GM23338 (cell line): ENCODE data around the gene CDH23.

Source experiments
- CREB1 ChIP-seq: fragments of 250-450 bp; sonication (Bioruptor Pico); IDR thresholded peaks from 2 replicates; pipeline ENCODE4 v1.5.0; 2020; ENCODE audit warnings: low read depth, mild to moderate bottlenecking, moderate library complexity
- EZH2 ChIP-seq: fragments of 200-600 bp; sonication (generic); IDR thresholded peaks from one replicate; pipeline ENCODE4 v1.8.0; 2017; ENCODE audit warnings: antibody characterized with exemption, mild to moderate bottlenecking, low read depth; ENCODE audit not compliant: unreplicated experiment
- EZH2phosphoT487 ChIP-seq: fragments of 200-600 bp; sonication (generic); IDR thresholded peaks from one replicate; pipeline ENCODE4 v1.8.1; 2018; ENCODE audit warnings: antibody characterized with exemption; ENCODE audit not compliant: unreplicated experiment
- JUNB ChIP-seq: IDR thresholded peaks from one replicate; pipeline ENCODE4 v1.6.1; 2016; ENCODE audit warnings: antibody characterized with exemption; ENCODE audit not compliant: unreplicated experiment
- POLR2AphosphoS5 ChIP-seq: IDR thresholded peaks from 2 replicates; pipeline ENCODE4 v1.6.1; 2016; ENCODE audit warnings: antibody characterized with exemption, low read depth
- STAT1 ChIP-seq: IDR thresholded peaks from one replicate; pipeline ENCODE4 v1.6.1; 2016; ENCODE audit warnings: antibody characterized with exemption; ENCODE audit not compliant: unreplicated experiment
- ZNF331 ChIP-seq: fragments of 250-450 bp; sonication (Bioruptor Pico); IDR thresholded peaks from 2 replicates; pipeline ENCODE4 v1.5.0; 2020; ENCODE audit warnings: low read depth, mild to moderate bottlenecking, moderate library complexity
- TF ChIP-seq, protein P1 (sequence below), 2 experiments: fragments of 200-600 bp in 1 of 2; sonication (generic) in 1 of 2; conservative IDR thresholded peaks; 2 replicates each; pipeline versions ENCODE4 v1.5.1 to v1.6.1; 2016 to 2017; ENCODE audit warnings: antibody characterized with exemption in 2 of 2, low read depth in 2 of 2, mild to moderate bottlenecking in 2 of 2, moderate library complexity in 1 of 2
- TF ChIP-seq, protein P2 (sequence below): fragments of 250-450 bp; sonication (Bioruptor Pico); IDR thresholded peaks from 2 replicates; pipeline ENCODE4 v1.5.0; 2020; ENCODE audit warnings: mild to moderate bottlenecking, moderate library complexity
- TF ChIP-seq, protein P3 (sequence below): IDR thresholded peaks from one replicate; pipeline ENCODE4 v1.6.1; 2018; ENCODE audit warnings: antibody characterized with exemption; ENCODE audit not compliant: unreplicated experiment
- TF ChIP-seq, protein P4 (sequence below): IDR thresholded peaks from 2 replicates; pipeline ENCODE4 v1.6.1; 2016; ENCODE audit warnings: antibody characterized with exemption

DNA sequence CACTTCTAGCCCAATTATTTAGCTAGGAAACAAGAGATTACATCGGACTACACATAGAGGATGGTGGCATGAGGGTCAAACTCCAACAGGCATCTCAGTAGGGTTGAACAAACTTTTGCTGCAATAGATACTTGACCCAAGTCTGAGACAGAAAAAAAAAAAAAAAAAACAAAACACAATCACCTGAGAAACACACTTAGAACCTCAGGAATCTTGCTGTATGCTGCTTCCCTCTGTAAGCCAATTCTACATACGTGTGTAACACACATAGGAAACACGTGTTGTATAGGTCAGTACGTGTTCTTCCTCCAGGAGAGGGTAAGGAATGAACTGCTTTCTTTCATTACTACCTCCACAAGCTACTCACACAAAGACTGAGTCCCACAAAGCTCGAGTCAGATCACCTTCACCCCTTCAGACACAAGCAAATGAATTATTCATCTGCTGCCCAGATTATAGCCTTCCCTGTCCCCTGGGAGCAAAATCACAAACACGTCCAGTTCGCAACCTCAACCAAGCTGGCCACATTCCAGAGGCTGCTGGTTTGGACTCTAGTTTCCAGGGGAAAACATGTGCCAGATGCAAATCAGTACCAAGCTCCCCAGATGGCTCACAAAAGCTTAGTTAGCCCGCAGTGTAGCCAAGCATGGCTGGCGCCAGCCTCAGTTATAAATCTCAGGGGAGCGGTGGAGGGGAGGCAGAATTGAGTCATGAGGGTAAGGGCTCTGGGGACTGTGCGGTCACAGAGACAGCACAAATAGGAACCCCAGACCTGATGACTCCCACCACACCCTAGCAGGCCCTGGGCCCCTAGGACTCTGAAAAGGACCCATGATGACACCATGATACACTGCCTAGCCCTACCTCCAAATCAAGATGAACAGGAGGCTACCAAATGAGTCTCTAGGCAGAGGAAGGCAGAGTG, 439.2 kb downstream of the CDH23 start:
- TF ChIP-seq EZH2 (no peak), STAT1 (no peak), EZH2phosphoT487 (no peak), JUNB (no peak), POLR2AphosphoS5 (no peak), CREB1 (no peak), ZNF331 (CRISPR knock-in tag) (no peak)
- TF ChIP-seq, protein P1, sequence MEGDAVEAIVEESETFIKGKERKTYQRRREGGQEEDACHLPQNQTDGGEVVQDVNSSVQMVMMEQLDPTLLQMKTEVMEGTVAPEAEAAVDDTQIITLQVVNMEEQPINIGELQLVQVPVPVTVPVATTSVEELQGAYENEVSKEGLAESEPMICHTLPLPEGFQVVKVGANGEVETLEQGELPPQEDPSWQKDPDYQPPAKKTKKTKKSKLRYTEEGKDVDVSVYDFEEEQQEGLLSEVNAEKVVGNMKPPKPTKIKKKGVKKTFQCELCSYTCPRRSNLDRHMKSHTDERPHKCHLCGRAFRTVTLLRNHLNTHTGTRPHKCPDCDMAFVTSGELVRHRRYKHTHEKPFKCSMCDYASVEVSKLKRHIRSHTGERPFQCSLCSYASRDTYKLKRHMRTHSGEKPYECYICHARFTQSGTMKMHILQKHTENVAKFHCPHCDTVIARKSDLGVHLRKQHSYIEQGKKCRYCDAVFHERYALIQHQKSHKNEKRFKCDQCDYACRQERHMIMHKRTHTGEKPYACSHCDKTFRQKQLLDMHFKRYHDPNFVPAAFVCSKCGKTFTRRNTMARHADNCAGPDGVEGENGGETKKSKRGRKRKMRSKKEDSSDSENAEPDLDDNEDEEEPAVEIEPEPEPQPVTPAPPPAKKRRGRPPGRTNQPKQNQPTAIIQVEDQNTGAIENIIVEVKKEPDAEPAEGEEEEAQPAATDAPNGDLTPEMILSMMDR (conservative IDR thresholded peaks at IDR 0.05; ENCODE audit: low read depth in 2 of 2), result no peak
- TF ChIP-seq, protein P2, sequence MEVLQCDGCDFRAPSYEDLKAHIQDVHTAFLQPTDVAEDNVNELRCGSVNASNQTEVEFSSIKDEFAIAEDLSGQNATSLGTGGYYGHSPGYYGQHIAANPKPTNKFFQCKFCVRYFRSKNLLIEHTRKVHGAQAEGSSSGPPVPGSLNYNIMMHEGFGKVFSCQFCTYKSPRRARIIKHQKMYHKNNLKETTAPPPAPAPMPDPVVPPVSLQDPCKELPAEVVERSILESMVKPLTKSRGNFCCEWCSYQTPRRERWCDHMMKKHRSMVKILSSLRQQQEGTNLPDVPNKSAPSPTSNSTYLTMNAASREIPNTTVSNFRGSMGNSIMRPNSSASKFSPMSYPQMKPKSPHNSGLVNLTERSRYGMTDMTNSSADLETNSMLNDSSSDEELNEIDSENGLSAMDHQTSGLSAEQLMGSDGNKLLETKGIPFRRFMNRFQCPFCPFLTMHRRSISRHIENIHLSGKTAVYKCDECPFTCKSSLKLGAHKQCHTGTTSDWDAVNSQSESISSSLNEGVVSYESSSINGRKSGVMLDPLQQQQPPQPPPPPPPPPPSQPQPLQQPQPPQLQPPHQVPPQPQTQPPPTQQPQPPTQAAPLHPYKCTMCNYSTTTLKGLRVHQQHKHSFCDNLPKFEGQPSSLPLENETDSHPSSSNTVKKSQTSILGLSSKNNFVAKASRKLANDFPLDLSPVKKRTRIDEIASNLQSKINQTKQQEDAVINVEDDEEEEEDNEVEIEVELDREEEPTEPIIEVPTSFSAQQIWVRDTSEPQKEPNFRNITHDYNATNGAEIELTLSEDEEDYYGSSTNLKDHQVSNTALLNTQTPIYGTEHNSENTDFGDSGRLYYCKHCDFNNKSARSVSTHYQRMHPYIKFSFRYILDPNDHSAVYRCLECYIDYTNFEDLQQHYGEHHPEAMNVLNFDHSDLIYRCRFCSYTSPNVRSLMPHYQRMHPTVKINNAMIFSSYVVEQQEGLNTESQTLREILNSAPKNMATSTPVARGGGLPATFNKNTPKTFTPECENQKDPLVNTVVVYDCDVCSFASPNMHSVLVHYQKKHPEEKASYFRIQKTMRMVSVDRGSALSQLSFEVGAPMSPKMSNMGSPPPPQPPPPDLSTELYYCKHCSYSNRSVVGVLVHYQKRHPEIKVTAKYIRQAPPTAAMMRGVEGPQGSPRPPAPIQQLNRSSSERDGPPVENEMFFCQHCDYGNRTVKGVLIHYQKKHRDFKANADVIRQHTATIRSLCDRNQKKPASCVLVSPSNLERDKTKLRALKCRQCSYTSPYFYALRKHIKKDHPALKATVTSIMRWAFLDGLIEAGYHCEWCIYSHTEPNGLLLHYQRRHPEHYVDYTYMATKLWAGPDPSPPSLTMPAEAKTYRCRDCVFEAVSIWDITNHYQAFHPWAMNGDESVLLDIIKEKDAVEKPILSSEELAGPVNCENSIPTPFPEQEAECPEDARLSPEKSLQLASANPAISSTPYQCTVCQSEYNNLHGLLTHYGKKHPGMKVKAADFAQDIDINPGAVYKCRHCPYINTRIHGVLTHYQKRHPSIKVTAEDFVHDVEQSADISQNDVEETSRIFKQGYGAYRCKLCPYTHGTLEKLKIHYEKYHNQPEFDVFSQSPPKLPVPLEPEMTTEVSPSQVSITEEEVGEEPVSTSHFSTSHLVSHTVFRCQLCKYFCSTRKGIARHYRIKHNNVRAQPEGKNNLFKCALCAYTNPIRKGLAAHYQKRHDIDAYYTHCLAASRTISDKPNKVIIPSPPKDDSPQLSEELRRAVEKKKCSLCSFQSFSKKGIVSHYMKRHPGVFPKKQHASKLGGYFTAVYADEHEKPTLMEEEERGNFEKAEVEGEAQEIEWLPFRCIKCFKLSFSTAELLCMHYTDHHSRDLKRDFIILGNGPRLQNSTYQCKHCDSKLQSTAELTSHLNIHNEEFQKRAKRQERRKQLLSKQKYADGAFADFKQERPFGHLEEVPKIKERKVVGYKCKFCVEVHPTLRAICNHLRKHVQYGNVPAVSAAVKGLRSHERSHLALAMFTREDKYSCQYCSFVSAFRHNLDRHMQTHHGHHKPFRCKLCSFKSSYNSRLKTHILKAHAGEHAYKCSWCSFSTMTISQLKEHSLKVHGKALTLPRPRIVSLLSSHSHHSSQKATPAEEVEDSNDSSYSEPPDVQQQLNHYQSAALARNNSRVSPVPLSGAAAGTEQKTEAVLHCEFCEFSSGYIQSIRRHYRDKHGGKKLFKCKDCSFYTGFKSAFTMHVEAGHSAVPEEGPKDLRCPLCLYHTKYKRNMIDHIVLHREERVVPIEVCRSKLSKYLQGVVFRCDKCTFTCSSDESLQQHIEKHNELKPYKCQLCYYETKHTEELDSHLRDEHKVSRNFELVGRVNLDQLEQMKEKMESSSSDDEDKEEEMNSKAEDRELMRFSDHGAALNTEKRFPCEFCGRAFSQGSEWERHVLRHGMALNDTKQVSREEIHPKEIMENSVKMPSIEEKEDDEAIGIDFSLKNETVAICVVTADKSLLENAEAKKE (CRISPR knock-in tag), result no peak
- TF ChIP-seq, protein P3, sequence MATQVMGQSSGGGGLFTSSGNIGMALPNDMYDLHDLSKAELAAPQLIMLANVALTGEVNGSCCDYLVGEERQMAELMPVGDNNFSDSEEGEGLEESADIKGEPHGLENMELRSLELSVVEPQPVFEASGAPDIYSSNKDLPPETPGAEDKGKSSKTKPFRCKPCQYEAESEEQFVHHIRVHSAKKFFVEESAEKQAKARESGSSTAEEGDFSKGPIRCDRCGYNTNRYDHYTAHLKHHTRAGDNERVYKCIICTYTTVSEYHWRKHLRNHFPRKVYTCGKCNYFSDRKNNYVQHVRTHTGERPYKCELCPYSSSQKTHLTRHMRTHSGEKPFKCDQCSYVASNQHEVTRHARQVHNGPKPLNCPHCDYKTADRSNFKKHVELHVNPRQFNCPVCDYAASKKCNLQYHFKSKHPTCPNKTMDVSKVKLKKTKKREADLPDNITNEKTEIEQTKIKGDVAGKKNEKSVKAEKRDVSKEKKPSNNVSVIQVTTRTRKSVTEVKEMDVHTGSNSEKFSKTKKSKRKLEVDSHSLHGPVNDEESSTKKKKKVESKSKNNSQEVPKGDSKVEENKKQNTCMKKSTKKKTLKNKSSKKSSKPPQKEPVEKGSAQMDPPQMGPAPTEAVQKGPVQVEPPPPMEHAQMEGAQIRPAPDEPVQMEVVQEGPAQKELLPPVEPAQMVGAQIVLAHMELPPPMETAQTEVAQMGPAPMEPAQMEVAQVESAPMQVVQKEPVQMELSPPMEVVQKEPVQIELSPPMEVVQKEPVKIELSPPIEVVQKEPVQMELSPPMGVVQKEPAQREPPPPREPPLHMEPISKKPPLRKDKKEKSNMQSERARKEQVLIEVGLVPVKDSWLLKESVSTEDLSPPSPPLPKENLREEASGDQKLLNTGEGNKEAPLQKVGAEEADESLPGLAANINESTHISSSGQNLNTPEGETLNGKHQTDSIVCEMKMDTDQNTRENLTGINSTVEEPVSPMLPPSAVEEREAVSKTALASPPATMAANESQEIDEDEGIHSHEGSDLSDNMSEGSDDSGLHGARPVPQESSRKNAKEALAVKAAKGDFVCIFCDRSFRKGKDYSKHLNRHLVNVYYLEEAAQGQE, result no peak
- TF ChIP-seq, protein P4, sequence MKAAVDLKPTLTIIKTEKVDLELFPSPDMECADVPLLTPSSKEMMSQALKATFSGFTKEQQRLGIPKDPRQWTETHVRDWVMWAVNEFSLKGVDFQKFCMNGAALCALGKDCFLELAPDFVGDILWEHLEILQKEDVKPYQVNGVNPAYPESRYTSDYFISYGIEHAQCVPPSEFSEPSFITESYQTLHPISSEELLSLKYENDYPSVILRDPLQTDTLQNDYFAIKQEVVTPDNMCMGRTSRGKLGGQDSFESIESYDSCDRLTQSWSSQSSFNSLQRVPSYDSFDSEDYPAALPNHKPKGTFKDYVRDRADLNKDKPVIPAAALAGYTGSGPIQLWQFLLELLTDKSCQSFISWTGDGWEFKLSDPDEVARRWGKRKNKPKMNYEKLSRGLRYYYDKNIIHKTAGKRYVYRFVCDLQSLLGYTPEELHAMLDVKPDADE, result no peak
